HepG2 (cell line): ENCODE measurements around the gene EEIG1. TPM values are rescaled to one million over a fixed set of nuclear protein-coding genes. Genes with fewer than 3 reads are reported as not detected.

Source experiments
- BRD4 ChIP-seq: sonication (generic); formaldehyde crosslinking; IDR thresholded peaks from 2 replicates; pipeline ENCODE4 v1.4.0; 2020; ENCODE audit warnings: missing genetic modification reagents
- DRAP1 ChIP-seq: IDR thresholded peaks from 2 replicates; pipeline ENCODE4 v1.6.1; 2016; ENCODE audit warnings: missing genetic modification reagents, missing compliant biosample characterization
- MED13 ChIP-seq: sonication (generic); formaldehyde crosslinking; IDR thresholded peaks from 2 replicates; pipeline ENCODE4 v1.5.0; 2020; ENCODE audit warnings: missing genetic modification reagents
- MEF2D ChIP-seq: sonication (generic); formaldehyde crosslinking; IDR thresholded peaks from 2 replicates; pipeline ENCODE4 v1.5.1; 2020; ENCODE audit warnings: mild to moderate bottlenecking, missing genetic modification reagents
- NFYC ChIP-seq: IDR thresholded peaks from 2 replicates; pipeline ENCODE4 v1.6.1; 2016; ENCODE audit warnings: missing genetic modification reagents, missing compliant biosample characterization
- NR0B2 ChIP-seq: sonication (generic); formaldehyde crosslinking; IDR thresholded peaks from 2 replicates; pipeline ENCODE4 v1.4.0; 2020; ENCODE audit warnings: mild to moderate bottlenecking, missing genetic modification reagents
- POLR2G ChIP-seq: fragments of 200-400 bp; formaldehyde crosslinking; IDR thresholded peaks from 2 replicates; pipeline ENCODE4 v1.6.1; 2018; ENCODE audit warnings: mild to moderate bottlenecking, low read depth, low read length, moderate library complexity
- REST ChIP-seq, 2 experiments: IDR thresholded peaks; 2 replicates each; pipeline ENCODE4 v1.6.1; 2011 to 2012; ENCODE audit warnings: low read length in 2 of 2, borderline replicate concordance in 1 of 2, low read depth in 1 of 2, mild to moderate bottlenecking in 1 of 2, moderate library complexity in 1 of 2
- SIN3A ChIP-seq: IDR thresholded peaks from 2 replicates; pipeline ENCODE4 v1.6.1; 2011; ENCODE audit warnings: low read depth, mild to moderate bottlenecking, control low read depth, low read length, borderline replicate concordance
- SOX6 ChIP-seq, 2 experiments: fragments of 450-650 bp in 1 of 2; sonication (generic) in 1 of 2; formaldehyde crosslinking in 1 of 2; IDR thresholded peaks; 2 replicates each; pipeline versions ENCODE4 v1.4.0 to v1.6.1; 2017 to 2020; ENCODE audit warnings: antibody characterized with exemption in 1 of 2, mild to moderate bottlenecking in 1 of 2, missing genetic modification reagents in 1 of 2
- ZFY ChIP-seq: sonication (generic); formaldehyde crosslinking; IDR thresholded peaks from 2 replicates; pipeline ENCODE4 v1.4.0; 2020; ENCODE audit warnings: missing genetic modification reagents
- ZNF383 ChIP-seq: sonication (generic); formaldehyde crosslinking; IDR thresholded peaks from 2 replicates; pipeline ENCODE4 v1.4.0; 2020; ENCODE audit warnings: missing genetic modification reagents, mild to moderate bottlenecking, borderline replicate concordance
- ZNF570 ChIP-seq: sonication (generic); formaldehyde crosslinking; IDR thresholded peaks from 2 replicates; pipeline ENCODE4 v1.4.0; 2020; ENCODE audit warnings: mild to moderate bottlenecking, missing genetic modification reagents, borderline replicate concordance
- ZSCAN22 ChIP-seq: sonication (generic); formaldehyde crosslinking; IDR thresholded peaks from 2 replicates; pipeline ENCODE4 v1.4.0; 2020; ENCODE audit warnings: mild to moderate bottlenecking, missing genetic modification reagents
- polyA plus RNA-seq, 8 experiments: library from polyadenylated mRNA; depleted of rRNA in 3 of 8; stranded (reverse) in 7 of 8; unstranded in 1 of 8; fragments of >200 nt; fragmentation: Illumina TruSeq in 4 of 8; extraction: Trizol in 4 of 8; gene quantifications; 2 replicates each; pipeline versions ENCODE4 v1.2.1 to v1.2.3, GENCODE V29; 2011 to 2016; ENCODE audit warnings: low read depth in 4 of 8, missing spikeins in 1 of 8, mixed read lengths in 1 of 8; ENCODE audit not compliant: insufficient read depth in 1 of 8
- total RNA-seq, 5 experiments: library from RNA; depleted of rRNA; stranded (reverse); fragments of >200 nt; fragmentation: Illumina TruSeq; extraction: Trizol; gene quantifications; 2 replicates each; pipeline ENCODE4 v1.2.3, GENCODE V29; 2016; ENCODE audit warnings: low read depth in 1 of 5
- TF ChIP-seq, protein P1 (sequence below): sonication (generic); formaldehyde crosslinking; IDR thresholded peaks from 2 replicates; pipeline ENCODE4 v1.4.0; 2020; ENCODE audit warnings: mild to moderate bottlenecking, low read depth, missing genetic modification reagents
- TF ChIP-seq, protein P2 (sequence below): sonication (generic); formaldehyde crosslinking; IDR thresholded peaks from 2 replicates; pipeline ENCODE4 v1.8.1; 2023; ENCODE audit warnings: missing genetic modification reagents, mild to moderate bottlenecking, borderline replicate concordance
- TF ChIP-seq, protein P3 (sequence below): sonication (generic); formaldehyde crosslinking; IDR thresholded peaks from 2 replicates; pipeline ENCODE4 v1.4.0; 2020; ENCODE audit warnings: missing genetic modification reagents, low read depth, mild to moderate bottlenecking, borderline replicate concordance
- TF ChIP-seq, protein P4 (sequence below): IDR thresholded peaks from 2 replicates; pipeline ENCODE4 v1.6.1; 2016; ENCODE audit warnings: mild to moderate bottlenecking

Gene EEIG1
- total and polyA plus RNA-seq, 2 of the 13 experiments (the other 11 are each of a cell fraction or from before 2014, with no cell fraction given): 16.6 to 25.2 TPM

DNA sequence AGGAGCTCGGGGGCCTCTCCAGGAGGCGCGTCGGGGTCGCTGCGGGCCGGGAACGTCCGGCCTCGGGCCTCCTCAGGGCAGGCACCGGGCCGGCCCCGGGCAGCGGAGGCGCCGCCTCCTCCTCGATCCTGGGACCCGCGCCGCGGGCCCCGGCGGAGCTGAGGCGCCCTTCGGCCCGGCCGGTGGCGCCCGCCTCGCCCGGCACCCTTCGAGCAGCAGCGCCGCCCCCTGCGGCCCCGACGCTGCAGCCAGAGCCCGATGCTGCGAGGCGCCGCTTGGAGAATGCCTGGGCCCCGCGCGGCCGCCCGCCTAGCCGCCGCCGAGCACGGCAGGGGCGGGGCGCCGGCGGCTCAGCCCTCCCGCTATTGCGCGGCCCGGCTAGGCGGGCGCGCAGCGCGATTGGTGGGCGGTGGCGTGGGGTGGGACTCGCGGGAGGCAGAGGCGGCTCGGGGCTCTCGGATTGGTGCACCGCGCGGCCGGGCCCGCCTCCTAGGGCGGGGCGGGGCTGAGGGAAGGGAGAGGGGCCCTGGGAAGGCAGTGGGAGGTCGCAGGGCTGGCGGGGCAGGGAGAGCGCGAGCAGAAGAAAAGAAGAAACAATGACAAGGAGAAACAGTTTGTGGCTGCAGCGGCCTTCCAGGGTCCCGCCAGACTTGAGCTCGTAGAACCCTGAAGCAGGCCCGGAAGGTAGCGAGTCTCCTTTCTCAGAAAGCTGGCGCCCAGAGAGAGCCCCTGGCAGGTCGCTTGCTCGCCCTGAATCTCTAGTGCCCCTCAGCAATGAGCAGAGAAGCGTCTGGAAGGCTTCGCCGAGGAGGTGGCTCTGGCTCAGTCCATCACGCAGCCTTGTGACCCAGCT is at the start of gene EEIG1 (continued):
- TF ChIP-seq ZSCAN22 (0 out of 2 replicates have a peak, but pooled peaks have one; percentile 5), SIN3A (peak; percentile 83; the same call in 1 of the 2 replicates), MEF2D (CRISPR knock-in tag) (no peak), POLR2G (peak; percentile 84), BRD4 (CRISPR knock-in tag) (peak; percentile 60; the same call in 1 of the 2 replicates), DRAP1 (CRISPR knock-in tag) (peak; percentile 72), SOX6 (IDR thresholded peaks at IDR 0.05) (no peak), SOX6 (CRISPR knock-in tag; IDR thresholded peaks at IDR 0.05) (peak; percentile 35; the same call in 1 of the 2 replicates), MED13 (CRISPR knock-in tag) (no peak), ZNF570 (CRISPR knock-in tag) (no peak), NR0B2 (0 out of 2 replicates have a peak, but pooled peaks have one; percentile 45), ZFY (peak; percentile 83), ZNF383 (CRISPR knock-in tag) (no peak), NFYC (peak; percentile 84), REST (IDR thresholded peaks at IDR 0.05; ENCODE audit: borderline replicate concordance in 1 of 2, low read depth in 1 of 2, low read length in 2 of 2) (peak in 1 of 2 experiments; percentile 5; a peak in 1 of 4 replicates)
- TF ChIP-seq, protein P1, sequence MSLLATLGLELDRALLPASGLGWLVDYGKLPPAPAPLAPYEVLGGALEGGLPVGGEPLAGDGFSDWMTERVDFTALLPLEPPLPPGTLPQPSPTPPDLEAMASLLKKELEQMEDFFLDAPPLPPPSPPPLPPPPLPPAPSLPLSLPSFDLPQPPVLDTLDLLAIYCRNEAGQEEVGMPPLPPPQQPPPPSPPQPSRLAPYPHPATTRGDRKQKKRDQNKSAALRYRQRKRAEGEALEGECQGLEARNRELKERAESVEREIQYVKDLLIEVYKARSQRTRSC (CRISPR knock-in tag): no peak
- TF ChIP-seq, protein P2, sequence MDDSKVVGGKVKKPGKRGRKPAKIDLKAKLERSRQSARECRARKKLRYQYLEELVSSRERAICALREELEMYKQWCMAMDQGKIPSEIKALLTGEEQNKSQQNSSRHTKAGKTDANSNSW: no peak
- TF ChIP-seq, protein P3, sequence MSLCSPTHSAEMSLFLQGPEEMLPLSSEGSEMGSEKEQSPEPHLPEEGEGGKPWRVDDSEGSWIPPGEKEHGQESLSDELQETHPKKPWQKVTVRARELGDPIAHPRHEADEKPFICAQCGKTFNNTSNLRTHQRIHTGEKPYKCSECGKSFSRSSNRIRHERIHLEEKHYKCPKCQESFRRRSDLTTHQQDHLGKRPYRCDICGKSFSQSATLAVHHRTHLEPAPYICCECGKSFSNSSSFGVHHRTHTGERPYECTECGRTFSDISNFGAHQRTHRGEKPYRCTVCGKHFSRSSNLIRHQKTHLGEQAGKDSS (CRISPR knock-in tag): no peak
- TF ChIP-seq, protein P4, sequence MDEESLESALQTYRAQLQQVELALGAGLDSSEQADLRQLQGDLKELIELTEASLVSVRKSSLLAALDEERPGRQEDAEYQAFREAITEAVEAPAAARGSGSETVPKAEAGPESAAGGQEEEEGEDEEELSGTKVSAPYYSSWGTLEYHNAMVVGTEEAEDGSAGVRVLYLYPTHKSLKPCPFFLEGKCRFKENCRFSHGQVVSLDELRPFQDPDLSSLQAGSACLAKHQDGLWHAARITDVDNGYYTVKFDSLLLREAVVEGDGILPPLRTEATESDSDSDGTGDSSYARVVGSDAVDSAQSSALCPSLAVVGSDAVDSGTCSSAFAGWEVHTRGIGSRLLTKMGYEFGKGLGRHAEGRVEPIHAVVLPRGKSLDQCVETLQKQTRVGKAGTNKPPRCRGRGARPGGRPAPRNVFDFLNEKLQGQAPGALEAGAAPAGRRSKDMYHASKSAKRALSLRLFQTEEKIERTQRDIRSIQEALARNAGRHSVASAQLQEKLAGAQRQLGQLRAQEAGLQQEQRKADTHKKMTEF (CRISPR knock-in tag): peak; percentile 56; the same call in 1 of the 2 replicates
